Stimulated activated CD4-positive, alpha-beta T cell treated with anti-CD3 and anti-CD28 coated beads, Interleukin-2, amount 100 ng/mL, for 48 hours (primary cell): ENCODE measurements around the gene PSG5.
"Not testable (repeated sequence)": the region's sequence is repeated elsewhere in the genome, so short reads cannot be mapped to it uniquely, and the experiment has no call there.

Experiments used
- DNase-seq, 2 donors: peaks; one replicate each; pipeline ENCODE4 v3.0.0-alpha.2; 2020

Gene PSG5

GRCh38 chr19:43186311-43186935, at the start of gene PSG5:
TSS of gene PSG5 (minus strand) at chr19:43186536. CDS start at chr19:43186405, 131 bp downstream.
- not testable (repeated sequence) for DNase-seq

- DNase-seq: not testable (repeated sequence)
These were observed 49.4 kb upstream of the PSG5 start for GRCh38 chr19:43235686-43236085.

DNA sequence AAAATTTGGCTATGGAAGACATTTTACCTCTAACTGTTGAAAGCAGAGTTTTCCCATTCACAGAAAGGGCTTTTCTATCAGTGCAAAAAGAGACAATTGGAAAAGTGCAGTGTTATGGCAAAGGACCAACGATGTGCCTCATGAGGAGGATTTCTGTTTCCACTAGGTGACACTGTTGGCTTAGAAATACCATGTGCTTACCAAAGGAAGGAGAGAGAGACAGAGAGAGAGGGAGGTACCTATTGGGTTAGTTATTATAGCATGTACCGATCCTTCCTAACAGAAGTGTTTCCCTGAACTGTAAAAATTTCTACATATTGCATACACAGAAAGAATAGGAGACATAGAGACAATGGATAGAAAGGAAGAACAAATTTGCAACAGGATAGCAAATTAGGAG, 43.0 kb upstream of the PSG5 start:
- no peak for DNase-seq

GRCh38 chr19:43228730-43229129, 42.4 kb upstream of the PSG5 start:
- peak in 1 of 2 donors; percentile 13 for DNase-seq

- DNase-seq: not testable (repeated sequence)
These were observed 40.6 kb upstream of the PSG5 start for GRCh38 chr19:43226986-43227385.

GRCh38 chr19:43224855-43225253, 38.5 kb upstream of the PSG5 start:
- DNase-seq: no peak

GRCh38 chr19:43224201-43224854, 38.0 kb upstream of the PSG5 start:
- not testable (repeated sequence) for DNase-seq

GRCh38 chr19:43221891-43222290, 35.6 kb upstream of the PSG5 start:
- DNase-seq: not testable (repeated sequence)

DNA sequence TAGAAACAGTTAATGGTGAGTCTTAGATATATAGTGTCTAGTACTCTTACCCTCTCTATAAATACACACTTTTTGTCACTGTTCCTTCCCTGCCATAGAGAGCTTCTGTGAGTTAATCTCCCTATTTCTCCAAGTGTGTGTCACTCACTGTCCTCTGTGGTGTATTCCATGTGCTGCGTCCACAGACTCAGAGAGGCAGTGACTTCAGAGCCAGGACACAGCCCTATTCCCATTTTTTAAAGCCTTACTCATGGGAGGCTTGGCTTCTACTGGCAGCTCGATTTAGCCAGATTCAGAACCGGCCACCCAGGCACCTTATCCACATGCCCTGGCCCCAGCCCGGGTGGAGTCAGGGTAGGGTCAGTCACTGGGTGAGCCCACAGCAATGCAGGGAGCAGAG, 32.8 kb upstream of the PSG5 start:
- DNase-seq: not testable (repeated sequence)

DNA sequence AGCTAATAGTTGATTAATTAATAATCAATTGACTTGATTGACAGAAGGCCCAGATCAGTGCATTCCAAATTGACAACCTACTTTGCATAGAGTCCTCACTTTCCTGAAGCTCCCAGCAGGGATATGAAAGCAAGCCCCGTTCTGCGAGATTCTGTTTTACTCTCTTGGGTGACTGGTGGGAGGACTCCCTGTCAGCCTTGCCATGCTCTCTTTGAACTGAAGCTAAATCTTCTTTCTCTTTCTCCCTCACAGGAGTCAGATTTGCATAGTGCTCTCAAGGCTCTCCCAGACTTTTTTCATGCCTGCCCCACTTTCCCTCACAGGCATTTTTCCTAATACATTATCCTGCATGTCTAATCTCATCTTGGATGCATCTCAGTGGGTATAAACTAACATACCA, 29.5 kb upstream of the PSG5 start:
- DNase-seq: not testable (repeated sequence)

DNA sequence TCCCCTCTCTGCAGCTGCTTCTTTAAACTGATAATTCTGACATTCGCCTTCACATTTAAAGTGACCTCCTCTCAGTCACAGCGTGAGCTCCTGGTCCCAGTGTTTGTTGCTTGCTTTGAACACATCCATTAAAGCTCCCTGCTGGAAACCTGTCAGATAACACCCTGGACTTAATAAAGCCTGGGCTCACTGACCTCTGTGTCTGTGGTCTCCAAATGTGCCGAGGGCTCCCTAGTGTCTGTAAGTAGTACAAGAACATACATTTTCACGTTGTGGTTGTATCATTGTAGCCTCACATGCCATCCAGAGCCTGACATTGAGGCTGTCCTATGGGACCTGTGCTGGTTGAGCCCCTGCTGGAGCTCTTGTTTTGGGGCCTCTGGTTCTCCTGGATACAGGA, 21.7 kb upstream of the PSG5 start:
- no peak for DNase-seq

GRCh38 chr19:43207174-43207573, 20.8 kb upstream of the PSG5 start:
- DNase-seq: peak in 1 of 2 donors; percentile 43

DNA sequence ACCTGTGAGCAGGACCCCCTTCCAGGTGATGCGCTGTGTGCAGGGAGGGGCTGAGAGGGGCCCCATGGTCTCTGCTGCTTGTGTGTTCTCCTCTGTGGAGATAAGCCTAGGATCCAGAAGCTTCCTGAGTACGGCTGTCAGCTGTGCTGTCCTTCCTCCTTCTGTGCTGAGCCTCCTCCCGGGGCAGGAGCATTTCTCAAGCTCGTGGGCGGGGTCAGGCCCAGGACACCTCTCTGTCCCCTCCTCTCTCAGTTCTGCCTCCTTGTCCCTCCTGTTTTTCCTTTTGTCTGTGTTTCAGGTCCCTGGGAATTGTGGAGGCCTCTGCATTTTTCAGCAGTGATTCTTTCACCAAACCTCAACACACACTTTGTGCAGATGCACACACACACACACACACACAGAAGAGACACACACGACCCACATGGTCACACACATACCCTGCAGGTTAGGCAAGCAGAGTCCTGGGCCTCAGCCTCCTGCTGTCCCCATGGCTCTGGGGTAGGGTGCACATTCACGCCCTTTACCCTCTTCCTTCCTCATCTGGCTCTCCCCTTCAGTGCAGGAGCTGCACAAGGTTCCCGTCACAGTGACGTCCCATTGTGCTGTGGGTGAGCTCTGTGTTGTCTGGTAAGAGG, 19.3 kb upstream of the PSG5 start, which contains the start of gene PSG4:
Gene PSG4, minus strand, starts transcription at position 168 of the 635 bp plus-strand sequence. Its CDS starts 102 bp downstream, at position 66.
- DNase-seq: not testable (repeated sequence)

DNA sequence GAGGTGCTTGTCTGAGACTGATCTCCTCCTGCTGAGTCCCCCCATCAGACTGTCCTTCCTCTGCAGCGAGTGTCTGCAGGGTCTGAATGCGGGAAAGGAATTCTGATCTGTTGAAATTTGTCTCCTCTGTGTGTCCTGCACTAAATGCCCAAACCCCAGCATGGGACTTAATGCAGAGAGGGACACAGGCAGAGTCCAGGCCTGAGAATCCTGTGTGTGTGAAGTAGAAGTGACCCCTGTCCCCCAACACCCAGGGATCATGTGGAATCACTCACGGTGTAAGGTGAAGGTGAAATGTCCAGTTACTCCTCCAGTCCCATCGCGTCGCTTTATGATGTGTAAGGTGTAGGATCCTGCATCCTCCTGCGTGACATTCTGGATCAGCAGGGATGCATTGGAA, 17.3 kb upstream of the PSG5 start:
- not testable (repeated sequence) for DNase-seq

DNA sequence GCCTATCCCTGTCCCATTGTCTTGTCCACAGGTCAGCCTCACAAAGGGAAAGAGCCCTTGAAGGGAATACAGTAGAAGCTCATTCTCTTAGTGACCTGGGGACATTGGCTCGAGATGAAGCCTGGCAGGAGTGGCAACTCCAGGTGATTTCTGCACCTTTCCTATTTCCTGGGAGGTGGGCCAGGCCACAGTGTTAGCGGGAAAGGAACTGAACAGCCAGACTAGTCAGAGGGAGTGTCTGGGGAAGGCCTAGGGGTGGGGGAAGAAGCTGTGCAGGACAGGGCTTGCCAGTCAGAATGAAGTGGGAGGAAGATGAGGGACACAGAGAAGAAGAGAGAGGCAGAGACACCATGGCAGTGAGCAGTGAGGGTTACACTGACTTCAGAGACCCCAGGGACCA, 15.6 kb upstream of the PSG5 start:
- DNase-seq: not testable (repeated sequence)

- not testable (repeated sequence) for DNase-seq
These were observed 15.0 kb upstream of the PSG5 start for GRCh38 chr19:43201337-43201801.

- not testable (repeated sequence) for DNase-seq
These were observed 12.5 kb upstream of the PSG5 start for GRCh38 chr19:43198686-43199419.

- DNase-seq: not testable (repeated sequence)
These were observed 11.5 kb upstream of the PSG5 start for GRCh38 chr19:43197666-43198397.

DNA sequence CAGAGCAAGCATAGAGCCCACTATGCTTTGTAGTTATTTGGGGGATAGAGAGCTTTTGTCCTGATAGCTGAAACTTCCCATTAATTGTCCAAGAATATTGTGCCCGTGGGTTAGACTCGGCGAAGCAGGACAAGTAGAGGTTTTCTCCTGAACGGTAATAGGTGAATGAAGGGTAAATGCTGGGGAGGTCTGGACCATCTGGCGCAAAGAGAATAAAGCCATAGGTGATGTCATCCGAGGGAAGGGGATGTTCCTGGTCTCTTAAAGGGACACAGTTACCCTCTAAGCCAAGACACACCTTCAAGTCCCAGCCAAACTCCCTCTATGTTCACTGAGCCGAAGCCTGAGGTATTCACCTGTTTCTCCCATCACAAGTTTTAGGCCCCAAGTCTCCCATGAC, 8.1 kb upstream of the PSG5 start:
- not testable (repeated sequence) for DNase-seq

- not testable (repeated sequence) for DNase-seq
These were observed 6.2 kb upstream of the PSG5 start for GRCh38 chr19:43192381-43193155.

GRCh38 chr19:43188092-43188491, 1.8 kb upstream of the PSG5 start:
- not testable (repeated sequence) for DNase-seq
